ENCODE measurements around the gene GAPVD1.
"Not testable (repeated sequence)": the region's sequence is repeated elsewhere in the genome, so short reads cannot be mapped to it uniquely, and the experiment has no call there.

The GAPVD1 gene

GRCh38 chr9:125261501-125262293 lies at the start of gene GAPVD1:
Gene GAPVD1, plus strand, starts transcription at chr9:125261826. Its CDS starts 37,096 bp downstream, at chr9:125298922.
- peak; percentile 67 to 83 (median 77) for DNase-seq (ENCODE audit: low read depth in 4 of 4, low spot score in 1 of 4)

DNA sequence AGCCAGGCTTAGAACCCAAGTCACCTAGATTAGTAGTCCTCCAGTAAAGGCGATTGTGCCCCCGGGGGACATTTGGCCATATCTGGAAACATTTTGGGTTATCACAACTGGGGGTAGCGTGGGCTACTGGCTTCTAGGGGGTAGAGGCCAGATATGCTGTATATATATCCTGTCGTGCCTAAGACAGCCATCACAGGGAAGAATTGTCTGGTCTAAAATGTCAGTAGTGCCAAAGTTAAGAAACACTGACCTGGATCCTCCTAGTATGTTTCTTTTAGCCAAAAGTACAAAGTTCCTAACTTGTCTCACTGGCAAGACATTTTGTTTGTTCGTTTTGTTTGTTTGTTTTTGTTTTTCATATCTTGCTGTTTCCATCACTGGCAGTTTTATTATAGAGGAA lies 47.4 kb upstream of the GAPVD1 start:
- no peak for DNase-seq (ENCODE audit: low read depth in 4 of 4, low spot score in 1 of 4)

- DNase-seq (ENCODE audit: low read depth in 4 of 4, low spot score in 1 of 4) = no peak
Observed at GRCh38 chr9:125218621-125219020, 43.0 kb upstream of the GAPVD1 start.

DNA sequence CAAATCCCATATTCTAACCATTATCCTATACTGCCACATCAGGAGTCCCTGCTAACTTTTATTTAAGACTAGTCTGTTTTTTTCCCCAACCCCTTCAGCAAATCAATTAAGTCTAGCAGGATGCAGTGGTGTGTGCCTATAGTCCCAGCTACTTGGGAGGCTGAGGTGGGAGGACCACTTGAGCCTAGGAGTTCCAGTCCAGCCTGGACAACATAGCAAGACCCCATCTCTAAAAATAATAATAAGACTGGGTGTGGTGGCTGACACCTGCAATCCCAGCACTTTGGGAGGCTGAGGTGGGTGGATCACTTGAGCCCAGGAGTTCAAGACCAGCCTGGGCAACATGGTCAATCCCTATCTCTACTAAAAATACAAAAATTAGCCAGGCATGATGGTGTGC lies 36.8 kb upstream of the GAPVD1 start:
- DNase-seq (ENCODE audit: low read depth in 4 of 4, low spot score in 1 of 4) = not testable (repeated sequence)

DNA sequence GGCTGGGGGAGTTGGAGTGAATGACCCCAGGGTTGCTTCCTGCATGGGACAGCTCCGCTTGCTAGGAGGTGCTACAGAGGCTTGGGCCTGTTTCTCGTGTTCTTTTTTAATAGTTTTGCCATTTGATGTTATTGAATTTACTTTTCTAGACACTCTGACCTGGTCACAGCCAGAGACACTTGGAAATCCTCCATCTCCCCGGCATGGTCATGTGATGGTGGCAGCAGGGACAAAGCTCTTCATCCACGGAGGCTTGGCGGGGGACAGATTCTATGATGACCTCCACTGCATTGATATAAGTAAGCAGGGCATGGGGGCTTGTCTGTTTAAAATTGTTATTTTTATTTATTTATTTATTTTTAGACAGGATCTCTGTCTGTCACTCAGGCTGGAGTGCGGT lies 33.9 kb upstream of the GAPVD1 start:
- no peak for DNase-seq (ENCODE audit: low read depth in 4 of 4, low spot score in 1 of 4)

- no peak for DNase-seq (ENCODE audit: low read depth in 4 of 4, low spot score in 1 of 4)
Observed at GRCh38 chr9:125233678-125234077, 27.9 kb upstream of the GAPVD1 start.

GRCh38 chr9:125234099-125234498 lies 27.5 kb upstream of the GAPVD1 start:
- not testable (repeated sequence) for DNase-seq (ENCODE audit: low read depth in 4 of 4, low spot score in 1 of 4)

GRCh38 chr9:125235804-125236519 lies 25.7 kb upstream of the GAPVD1 start:
- DNase-seq (ENCODE audit: low read depth in 4 of 4, low spot score in 1 of 4) = no peak

DNA sequence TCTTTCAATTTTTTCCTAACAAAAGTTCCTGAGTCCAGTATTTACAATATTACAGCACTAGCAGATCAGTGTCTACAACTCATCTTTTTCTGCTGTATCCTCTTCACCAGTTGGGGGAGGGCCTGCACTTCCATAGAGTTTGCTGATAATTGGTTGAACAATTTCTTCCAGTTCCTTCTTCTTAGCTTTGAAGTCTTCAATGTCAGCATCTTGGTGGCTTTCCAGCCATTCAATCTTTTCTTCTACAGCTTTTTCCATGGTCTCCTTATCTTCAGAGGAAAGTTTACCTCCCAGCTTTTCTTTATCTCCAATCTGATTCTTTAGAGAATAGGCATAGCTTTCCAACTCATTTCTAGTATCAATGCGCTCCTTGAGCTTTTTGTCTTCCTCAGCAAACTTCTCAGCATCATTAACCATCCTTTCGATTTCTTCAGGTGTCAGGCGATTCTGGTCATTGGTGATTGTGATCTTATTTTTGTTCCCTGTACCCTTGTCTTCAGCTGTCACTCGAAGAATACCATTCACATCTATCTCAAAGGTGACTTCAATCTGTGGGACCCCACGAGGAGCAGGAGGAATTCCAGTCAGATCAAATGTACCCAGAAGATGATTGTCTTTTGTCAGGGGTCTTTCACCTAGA lies 25.0 kb upstream of the GAPVD1 start:
- not testable (repeated sequence) for DNase-seq (ENCODE audit: low read depth in 4 of 4, low spot score in 1 of 4)

- DNase-seq (ENCODE audit: low read depth in 4 of 4, low spot score in 1 of 4) = no peak
Observed at GRCh38 chr9:125238127-125238914, 23.3 kb upstream of the GAPVD1 start.

- DNase-seq (ENCODE audit: low read depth in 4 of 4, low spot score in 1 of 4) = no peak
Observed at GRCh38 chr9:125238915-125239446, 22.6 kb upstream of the GAPVD1 start.

DNA sequence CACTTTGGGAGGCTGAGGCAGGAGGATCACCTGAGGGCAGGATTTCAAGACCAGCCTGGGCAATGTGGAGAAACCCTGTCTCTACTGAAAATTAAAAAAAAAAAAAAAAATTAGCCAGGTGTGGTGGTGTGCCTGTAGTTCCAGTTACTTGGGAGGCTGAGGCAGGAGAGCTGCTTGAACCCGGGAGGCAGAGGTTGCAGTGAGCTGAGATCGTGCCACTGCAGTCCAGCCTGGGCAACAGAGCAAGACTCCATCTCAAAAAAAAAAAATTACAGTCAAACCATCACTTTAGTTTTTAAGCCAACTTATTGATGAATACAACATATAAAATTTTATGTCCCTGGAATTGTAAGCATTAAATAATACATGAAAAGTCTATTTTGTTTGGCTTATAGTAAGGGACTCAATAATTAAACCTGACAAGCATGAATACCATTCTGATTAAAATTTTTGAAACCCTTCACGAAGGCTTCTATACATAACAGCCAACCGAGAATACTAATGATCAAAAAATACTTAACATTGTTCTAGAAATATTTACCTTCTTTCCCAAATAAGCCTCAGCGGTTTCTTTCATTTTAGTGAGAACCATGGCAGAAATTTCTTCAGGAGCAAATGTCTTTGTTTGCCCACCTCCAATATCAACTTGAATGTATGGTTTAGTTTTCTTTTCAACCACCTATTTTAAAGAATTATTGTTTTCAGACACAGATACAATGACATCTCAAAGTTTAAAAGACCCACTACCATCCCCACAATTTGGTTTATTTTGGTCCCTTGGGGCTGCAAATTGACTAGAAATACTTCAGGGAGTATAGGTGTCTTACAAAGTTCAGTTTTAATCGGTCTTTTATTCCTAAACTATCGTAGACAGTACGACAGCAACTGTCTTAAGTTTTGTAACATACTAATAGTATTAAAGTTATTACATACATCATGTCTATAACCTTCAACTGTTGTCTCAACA lies 21.7 kb upstream of the GAPVD1 start:
- no peak for DNase-seq (ENCODE audit: low read depth in 4 of 4, low spot score in 1 of 4)

DNA sequence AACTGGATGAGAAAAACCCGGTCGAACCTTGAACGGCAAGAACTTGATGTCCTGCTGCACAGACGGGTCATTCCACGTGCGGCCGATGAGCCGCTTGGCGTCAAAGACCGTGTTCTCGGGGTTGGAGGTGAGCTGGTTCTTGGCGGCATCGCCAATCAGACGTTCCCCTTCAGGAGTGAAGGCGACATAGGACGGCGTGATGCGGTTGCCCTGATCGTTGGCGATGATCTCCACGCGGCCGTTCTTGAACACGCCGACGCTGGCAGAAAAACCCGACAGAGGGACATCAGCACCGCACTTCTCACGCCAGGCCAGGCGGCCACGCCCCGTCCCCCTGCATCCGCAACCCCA lies 21.0 kb upstream of the GAPVD1 start:
- peak in 3 of 4 experiments; percentile 16 to 28 (median 24) for DNase-seq (ENCODE audit: low read depth in 4 of 4, low spot score in 1 of 4)

DNA sequence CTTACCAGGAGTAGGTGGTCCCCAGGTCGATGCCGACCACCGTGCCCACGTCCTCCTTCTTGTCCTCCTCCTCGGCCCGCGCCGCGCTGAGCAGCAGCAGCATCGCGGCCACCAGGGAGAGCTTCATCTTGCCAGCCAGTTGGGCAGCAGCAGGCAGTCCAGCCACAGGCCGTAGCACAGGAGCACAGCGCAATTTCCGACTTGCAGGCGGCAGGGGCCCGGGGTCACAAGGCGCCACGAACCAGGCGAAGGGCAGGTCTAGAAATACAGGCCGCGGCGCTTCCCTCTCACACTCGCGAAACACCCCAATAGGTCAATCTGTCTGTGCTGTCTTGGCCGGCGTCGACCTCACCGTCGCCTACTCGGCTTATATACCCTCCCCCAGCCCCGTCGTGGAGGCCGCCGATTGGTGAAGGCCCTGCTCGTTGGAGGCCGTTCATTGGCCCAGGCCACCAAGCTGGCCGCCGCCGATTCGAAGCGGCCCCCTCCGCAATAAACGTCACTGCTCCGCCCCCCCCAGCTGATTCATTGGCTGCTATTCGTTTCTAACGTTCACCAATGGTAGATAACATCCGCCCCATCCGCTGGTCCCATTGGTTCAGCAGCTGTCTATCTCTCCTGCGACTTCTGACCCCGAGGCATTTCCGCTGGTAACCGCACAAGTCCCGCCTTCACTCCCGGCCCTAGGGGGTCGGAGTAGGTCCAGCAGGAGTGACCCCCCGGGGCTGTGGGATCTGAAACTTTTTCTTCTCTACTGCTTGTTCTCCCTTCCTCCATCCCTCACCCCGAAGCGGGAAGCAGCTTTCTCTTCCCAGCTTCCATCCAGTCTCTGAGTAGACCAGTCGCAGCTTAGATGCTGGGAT lies 20.4 kb upstream of the GAPVD1 start, which contains the start of gene HSPA5:
TSS of gene HSPA5 (minus strand) at position 344 of the 863 bp plus-strand sequence. CDS start at position 127, 217 bp downstream.
- peak; percentile 97 to 100 (median 100) for DNase-seq (ENCODE audit: low read depth in 4 of 4, low spot score in 1 of 4)

DNA sequence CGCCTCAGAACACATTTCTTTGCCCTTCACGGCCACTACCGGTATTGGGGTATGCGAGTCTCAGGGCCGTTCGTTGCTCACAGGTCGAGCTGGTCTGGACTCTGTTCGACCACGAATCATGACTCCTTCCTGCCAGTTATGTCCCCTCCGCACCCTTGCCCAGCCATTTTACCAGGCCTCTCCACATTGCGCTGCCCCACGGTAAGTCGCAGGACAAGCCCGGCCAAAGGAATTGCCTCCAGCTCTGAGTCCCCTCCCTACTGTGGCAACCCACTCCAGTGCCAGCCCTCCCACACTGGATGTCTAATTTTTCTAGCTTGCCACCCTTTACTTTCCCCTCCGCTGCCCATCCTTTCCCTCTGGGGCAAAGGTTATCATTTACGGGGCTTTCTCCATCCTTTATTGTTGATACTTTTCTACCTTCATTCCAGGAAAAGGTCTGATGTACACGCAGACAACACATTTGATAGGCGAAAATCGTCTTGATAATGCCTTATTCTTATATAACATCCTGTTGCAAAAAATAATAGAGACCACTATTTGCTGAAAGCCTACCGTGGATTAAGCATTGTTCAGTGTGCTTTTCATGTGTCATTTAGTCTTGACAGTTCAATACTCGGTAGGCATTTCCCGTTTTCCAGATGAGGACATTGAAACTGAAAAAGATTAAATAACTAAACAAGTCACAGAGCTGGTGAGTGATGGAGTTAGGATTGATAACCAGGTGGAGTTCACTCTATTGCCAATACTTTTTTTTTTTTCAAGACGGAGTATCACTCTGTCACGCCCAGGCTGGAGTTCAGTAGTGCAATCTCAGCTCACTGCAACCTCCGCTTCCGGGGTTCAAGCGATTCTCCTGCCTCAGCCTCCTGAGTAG lies 19.5 kb upstream of the GAPVD1 start:
- no peak for DNase-seq (ENCODE audit: low read depth in 4 of 4, low spot score in 1 of 4)

GRCh38 chr9:125243792-125244260 lies 17.8 kb upstream of the GAPVD1 start:
- no peak for DNase-seq (ENCODE audit: low read depth in 4 of 4, low spot score in 1 of 4)

- DNase-seq (ENCODE audit: low read depth in 4 of 4, low spot score in 1 of 4) = no peak
Observed at GRCh38 chr9:125246261-125246667, 15.4 kb upstream of the GAPVD1 start.

GRCh38 chr9:125254231-125254630 lies 7.4 kb upstream of the GAPVD1 start:
- DNase-seq (ENCODE audit: low read depth in 4 of 4, low spot score in 1 of 4) = no peak
